Prostate gland (tissue), 2 donors: ENCODE results near the gene DUOXA2.

Experiments
- POLR2AphosphoS5 ChIP-seq: sonication (generic); formaldehyde crosslinking; IDR thresholded peaks from one replicate; pipeline ENCODE4 v1.6.1; 2017; ENCODE audit warnings: antibody characterized with exemption
- TF ChIP-seq, protein P1 (sequence below), 4 experiments: fragments of 200-600 bp in 2 of 4; fragments of 450-650 bp in 2 of 4; sonication (generic) in 2 of 4; IDR thresholded peaks; 1 replicate in 3 of 4; 2 replicates in 1 of 4; pipeline ENCODE4 v1.5.1; 2016 to 2019; ENCODE audit warnings: antibody characterized with exemption in 4 of 4, mild to moderate bottlenecking in 2 of 4, moderate library complexity in 2 of 4

DNA sequence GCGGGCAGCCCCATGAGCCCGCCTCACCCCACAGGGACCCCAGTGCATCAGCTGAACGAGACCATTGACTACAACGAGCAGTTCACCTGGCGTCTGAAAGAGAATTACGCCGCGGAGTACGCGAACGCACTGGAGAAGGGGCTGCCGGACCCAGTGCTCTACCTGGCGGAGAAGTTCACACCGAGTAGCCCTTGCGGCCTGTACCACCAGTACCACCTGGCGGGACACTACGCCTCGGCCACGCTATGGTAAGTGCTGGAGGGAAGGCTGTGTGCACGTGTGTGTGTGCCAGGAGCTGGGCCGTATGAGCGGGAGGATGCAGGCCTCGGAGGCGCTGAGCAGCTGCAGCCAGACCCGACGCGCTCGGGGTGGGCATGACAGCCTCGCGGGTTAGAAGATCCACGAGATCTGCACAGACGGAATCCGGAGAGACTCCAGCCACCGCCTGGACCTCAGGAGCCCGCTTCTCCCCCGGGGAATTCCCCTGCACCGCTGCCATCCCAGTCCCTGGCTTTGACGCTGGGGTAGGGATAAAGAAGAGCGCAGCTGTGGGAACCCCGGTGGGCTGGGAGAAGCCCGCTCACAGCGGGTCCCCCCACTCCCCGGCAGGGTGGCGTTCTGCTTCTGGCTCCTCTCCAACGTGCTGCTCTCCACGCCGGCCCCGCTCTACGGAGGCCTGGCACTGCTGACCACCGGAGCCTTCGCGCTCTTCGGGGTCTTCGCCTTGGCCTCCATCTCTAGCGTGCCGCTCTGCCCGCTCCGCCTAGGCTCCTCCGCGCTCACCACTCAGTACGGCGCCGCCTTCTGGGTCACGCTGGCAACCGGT is 2.6 kb downstream of the DUOXA2 start:
- TF ChIP-seq, protein P1, sequence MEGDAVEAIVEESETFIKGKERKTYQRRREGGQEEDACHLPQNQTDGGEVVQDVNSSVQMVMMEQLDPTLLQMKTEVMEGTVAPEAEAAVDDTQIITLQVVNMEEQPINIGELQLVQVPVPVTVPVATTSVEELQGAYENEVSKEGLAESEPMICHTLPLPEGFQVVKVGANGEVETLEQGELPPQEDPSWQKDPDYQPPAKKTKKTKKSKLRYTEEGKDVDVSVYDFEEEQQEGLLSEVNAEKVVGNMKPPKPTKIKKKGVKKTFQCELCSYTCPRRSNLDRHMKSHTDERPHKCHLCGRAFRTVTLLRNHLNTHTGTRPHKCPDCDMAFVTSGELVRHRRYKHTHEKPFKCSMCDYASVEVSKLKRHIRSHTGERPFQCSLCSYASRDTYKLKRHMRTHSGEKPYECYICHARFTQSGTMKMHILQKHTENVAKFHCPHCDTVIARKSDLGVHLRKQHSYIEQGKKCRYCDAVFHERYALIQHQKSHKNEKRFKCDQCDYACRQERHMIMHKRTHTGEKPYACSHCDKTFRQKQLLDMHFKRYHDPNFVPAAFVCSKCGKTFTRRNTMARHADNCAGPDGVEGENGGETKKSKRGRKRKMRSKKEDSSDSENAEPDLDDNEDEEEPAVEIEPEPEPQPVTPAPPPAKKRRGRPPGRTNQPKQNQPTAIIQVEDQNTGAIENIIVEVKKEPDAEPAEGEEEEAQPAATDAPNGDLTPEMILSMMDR (IDR thresholded peaks at IDR 0.05) = no peak
- TF ChIP-seq POLR2AphosphoS5 = no peak
